ENCODE data around the gene FBXO7.

Gene FBXO7

DNA sequence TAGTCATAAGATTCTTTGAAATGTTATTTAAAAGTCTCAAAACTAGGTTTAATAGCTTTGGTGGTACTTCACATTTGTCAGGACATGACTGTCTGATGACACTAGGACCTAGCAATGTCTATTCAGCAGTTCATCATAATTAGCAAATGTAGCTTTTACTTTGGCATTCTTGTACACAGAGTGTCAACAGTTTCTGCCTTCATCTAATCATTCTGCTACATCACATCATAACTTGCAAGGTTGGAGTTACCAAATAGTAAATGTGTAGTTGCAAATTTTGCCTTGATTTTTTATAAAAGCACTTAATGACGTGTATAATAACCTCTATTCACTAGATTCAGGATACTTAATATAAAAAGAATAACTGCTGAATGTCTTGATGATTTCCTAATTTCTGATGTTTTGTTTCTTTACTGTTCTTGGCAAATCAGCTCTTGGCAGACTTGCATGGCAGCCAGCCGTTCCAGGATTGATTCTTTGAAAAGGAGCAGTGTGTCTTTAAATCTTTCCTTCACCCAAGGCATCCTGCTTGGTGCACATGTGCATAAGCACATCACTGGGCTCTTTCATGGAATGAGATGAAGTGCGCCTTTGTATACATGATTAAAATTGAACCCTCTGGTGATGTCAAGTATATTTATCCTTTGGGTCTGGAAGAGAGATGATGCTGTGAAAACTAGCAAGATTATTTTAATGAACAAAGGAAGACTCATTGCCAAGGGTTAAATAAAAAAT lies 12.2 kb downstream of the FBXO7 start:
- no peak overlapping the region for H3K4me3 ChIP-seq (ENCODE audit: low read length, poor library complexity, severe bottlenecking)
- no peaks in the 10 kb centered on the region for H3K9me3 ChIP-seq (ENCODE audit: insufficient read depth, low read depth, low read length)
- no peaks in the 10 kb centered on the region for H3K27me3 ChIP-seq (ENCODE audit: insufficient read depth, low read length, poor library complexity, severe bottlenecking)
- H3K79me2 ChIP-seq (ENCODE audit: insufficient read depth, low read length) = peaks cover 36% of the 10 kb centered on the region
- H3K4me1 ChIP-seq (ENCODE audit: insufficient read depth, low read length, poor library complexity, severe bottlenecking) = peaks cover 6% of the 10 kb centered on the region
- no peak overlapping the region for H3K4me2 ChIP-seq (ENCODE audit: low read depth, low read length, poor library complexity, severe bottlenecking)
- no peaks in the 10 kb centered on the region for H3K9me2 ChIP-seq (replicated peaks; ENCODE audit: low read depth, low read length)
- peaks cover 18% of the 10 kb centered on the region for H4K20me1 ChIP-seq (ENCODE audit: insufficient read depth, low read length, poor library complexity, severe bottlenecking)
- H3K36me3 ChIP-seq (ENCODE audit: insufficient read depth, low read length) = peaks cover 79% of the 10 kb centered on the region
- no peak overlapping the region for H3K9ac ChIP-seq (ENCODE audit: low read depth, low read length, poor library complexity, severe bottlenecking)
- H3F3A ChIP-seq (ENCODE audit: low read depth) = no peaks in the 10 kb centered on the region
- no peak overlapping the region for H2AFZ ChIP-seq (ENCODE audit: low read length)
- no peak for TF ChIP-seq EZH2phosphoT487 (IDR thresholded peaks at IDR 0.05; ENCODE audit: borderline replicate concordance)
- TF ChIP-seq, protein P1, sequence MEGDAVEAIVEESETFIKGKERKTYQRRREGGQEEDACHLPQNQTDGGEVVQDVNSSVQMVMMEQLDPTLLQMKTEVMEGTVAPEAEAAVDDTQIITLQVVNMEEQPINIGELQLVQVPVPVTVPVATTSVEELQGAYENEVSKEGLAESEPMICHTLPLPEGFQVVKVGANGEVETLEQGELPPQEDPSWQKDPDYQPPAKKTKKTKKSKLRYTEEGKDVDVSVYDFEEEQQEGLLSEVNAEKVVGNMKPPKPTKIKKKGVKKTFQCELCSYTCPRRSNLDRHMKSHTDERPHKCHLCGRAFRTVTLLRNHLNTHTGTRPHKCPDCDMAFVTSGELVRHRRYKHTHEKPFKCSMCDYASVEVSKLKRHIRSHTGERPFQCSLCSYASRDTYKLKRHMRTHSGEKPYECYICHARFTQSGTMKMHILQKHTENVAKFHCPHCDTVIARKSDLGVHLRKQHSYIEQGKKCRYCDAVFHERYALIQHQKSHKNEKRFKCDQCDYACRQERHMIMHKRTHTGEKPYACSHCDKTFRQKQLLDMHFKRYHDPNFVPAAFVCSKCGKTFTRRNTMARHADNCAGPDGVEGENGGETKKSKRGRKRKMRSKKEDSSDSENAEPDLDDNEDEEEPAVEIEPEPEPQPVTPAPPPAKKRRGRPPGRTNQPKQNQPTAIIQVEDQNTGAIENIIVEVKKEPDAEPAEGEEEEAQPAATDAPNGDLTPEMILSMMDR (conservative IDR thresholded peaks at IDR 0.05; ENCODE audit: low read length) = no peak

DNA sequence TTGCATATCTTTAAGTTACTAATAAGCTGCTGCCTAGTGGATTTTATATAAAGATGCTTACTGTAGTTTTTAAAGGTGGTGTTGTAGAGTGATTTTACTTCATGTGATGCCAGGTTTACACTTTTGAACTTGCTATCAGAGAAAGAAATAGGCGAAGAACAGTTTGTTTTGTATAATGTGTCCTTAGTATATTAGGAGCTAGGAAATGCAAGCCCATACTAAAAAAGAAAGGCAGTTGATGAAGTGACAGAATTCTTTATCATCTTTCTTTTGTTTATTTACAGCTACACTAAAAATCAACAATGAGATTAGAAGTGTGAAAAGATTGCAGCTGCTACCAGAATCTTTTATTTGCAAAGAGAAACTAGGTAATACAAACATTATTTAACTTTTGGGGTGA lies 12.8 kb downstream of the FBXO7 start:
- Histone ChIP-seq H3K4me1 (ENCODE audit: insufficient read depth, low read length, poor library complexity, severe bottlenecking) (peaks cover 6% of the 10 kb centered on the region), H4K20me1 (ENCODE audit: insufficient read depth, low read length, poor library complexity, severe bottlenecking) (peaks cover 11% of the 10 kb centered on the region), H3K4me2 (ENCODE audit: low read depth, low read length, poor library complexity, severe bottlenecking) (no peak overlapping the region), H3K9me3 (ENCODE audit: insufficient read depth, low read depth, low read length) (no peaks in the 10 kb centered on the region), H3K27me3 (ENCODE audit: insufficient read depth, low read length, poor library complexity, severe bottlenecking) (no peaks in the 10 kb centered on the region), H3K9me2 (replicated peaks; ENCODE audit: low read depth, low read length) (no peaks in the 10 kb centered on the region), H3K36me3 (ENCODE audit: insufficient read depth, low read length) (peaks cover 85% of the 10 kb centered on the region), H2AFZ (ENCODE audit: low read length) (no peak overlapping the region), H3K79me2 (ENCODE audit: insufficient read depth, low read length) (peaks cover 30% of the 10 kb centered on the region; the same call in 1 of the 2 replicates), H3F3A (ENCODE audit: low read depth) (no peaks in the 10 kb centered on the region), H3K9ac (ENCODE audit: low read depth, low read length, poor library complexity, severe bottlenecking) (no peak overlapping the region), H3K4me3 (ENCODE audit: low read length, poor library complexity, severe bottlenecking) (no peak overlapping the region)
- TF ChIP-seq EZH2phosphoT487 (IDR thresholded peaks at IDR 0.05; ENCODE audit: borderline replicate concordance) = no peak
- TF ChIP-seq, protein P1 (conservative IDR thresholded peaks at IDR 0.05; ENCODE audit: low read length) = no peak

DNA sequence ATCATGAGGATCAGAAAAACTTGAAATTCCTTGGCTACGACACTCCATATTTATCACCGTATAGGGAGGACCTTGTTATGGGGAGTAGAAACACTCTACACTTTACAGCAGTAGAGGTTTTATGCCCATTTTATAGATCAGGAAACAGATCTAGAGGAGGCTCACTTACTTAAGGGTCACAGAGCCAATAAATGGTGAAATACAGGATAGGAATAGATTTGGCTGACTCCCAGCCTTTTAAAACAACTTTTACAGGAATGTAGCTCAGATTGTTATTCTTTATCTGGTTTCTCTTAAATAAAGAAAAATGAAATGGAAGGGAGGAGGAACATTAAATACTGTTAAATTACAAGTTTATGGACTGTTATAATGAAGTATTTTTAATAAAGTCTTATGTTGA lies 14.8 kb downstream of the FBXO7 start:
- Histone ChIP-seq H3K9me2 (replicated peaks; ENCODE audit: low read depth, low read length) (no peaks in the 10 kb centered on the region), H2AFZ (ENCODE audit: low read length) (no peak overlapping the region), H3K9ac (ENCODE audit: low read depth, low read length, poor library complexity, severe bottlenecking) (no peak overlapping the region), H3K27me3 (ENCODE audit: insufficient read depth, low read length, poor library complexity, severe bottlenecking) (no peaks in the 10 kb centered on the region), H3K4me2 (ENCODE audit: low read depth, low read length, poor library complexity, severe bottlenecking) (no peak overlapping the region), H3K4me1 (ENCODE audit: insufficient read depth, low read length, poor library complexity, severe bottlenecking) (no peaks in the 10 kb centered on the region), H3K9me3 (ENCODE audit: insufficient read depth, low read depth, low read length) (no peaks in the 10 kb centered on the region), H4K20me1 (ENCODE audit: insufficient read depth, low read length, poor library complexity, severe bottlenecking) (no peaks in the 10 kb centered on the region), H3K79me2 (ENCODE audit: insufficient read depth, low read length) (peaks cover 10% of the 10 kb centered on the region; the same call in 1 of the 2 replicates), H3F3A (ENCODE audit: low read depth) (no peaks in the 10 kb centered on the region), H3K36me3 (ENCODE audit: insufficient read depth, low read length) (peaks cover 97% of the 10 kb centered on the region), H3K4me3 (ENCODE audit: low read length, poor library complexity, severe bottlenecking) (no peak overlapping the region)
- TF ChIP-seq, protein P1 (conservative IDR thresholded peaks at IDR 0.05; ENCODE audit: low read length) = no peak
- no peak for TF ChIP-seq EZH2phosphoT487 (IDR thresholded peaks at IDR 0.05; ENCODE audit: borderline replicate concordance)
